ENCODE results near the gene ADCY3. TPM values are rescaled to one million over a fixed set of nuclear protein-coding genes. Genes with fewer than 3 reads are reported as not detected.

The ADCY3 gene
- polyA plus RNA-seq, 3 donors, result 2.5 to 9.3 (median 3.5) TPM

DNA sequence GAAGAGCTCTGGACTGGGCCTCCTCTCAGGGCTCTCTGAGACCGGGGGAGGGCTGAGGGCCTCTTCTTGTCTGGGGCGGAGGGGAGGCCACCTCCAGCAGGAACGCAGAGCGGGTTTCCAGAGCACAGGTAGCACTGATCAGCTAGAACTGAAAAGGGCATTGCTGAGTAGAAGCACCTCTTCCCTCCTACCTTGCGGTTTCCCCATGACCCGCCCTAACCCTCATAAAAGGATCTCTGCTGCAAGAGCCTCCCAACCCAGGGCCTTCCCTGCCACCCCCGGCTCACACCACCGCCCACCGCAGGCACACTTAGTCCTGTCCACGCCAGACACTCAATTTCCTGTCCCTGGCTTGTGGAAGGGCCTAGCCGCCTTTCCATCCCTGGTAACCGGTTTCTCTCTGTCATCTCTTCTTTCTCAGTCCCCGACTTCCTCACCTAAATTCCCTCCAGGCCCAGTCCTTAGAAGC, 966 bp downstream of the ADCY3 start:
- Histone ChIP-seq H3K4me2 (replicated peaks; ENCODE audit: extremely low read depth, low read length, poor library complexity, severe bottlenecking) (peak overlapping the region; percentile 78), H3K9me3 (replicated peaks in 1 of 2; ENCODE audit: control insufficient read depth in 1 of 2, insufficient read depth in 1 of 2, low read length in 2 of 2) (no peaks in the 10 kb centered on the region), H2AFZ (ENCODE audit: insufficient read depth, low read depth, low read length, poor library complexity, severe bottlenecking) (peak overlapping the region; percentile 67), H3K27ac (ENCODE audit: low read depth in 1 of 2, low read length in 2 of 2) (no peak overlapping the region), H3K4me1 (ENCODE audit: control insufficient read depth in 1 of 2, insufficient read depth in 2 of 2, low read length in 2 of 2) (peaks cover 10 to 17% of the 10 kb centered on the region in 2 donors), H4K20me1 (ENCODE audit: insufficient read depth, low read length) (no peaks in the 10 kb centered on the region), H3K9ac (ENCODE audit: insufficient read depth, low read length, poor library complexity, severe bottlenecking) (peak overlapping the region; percentile 40), H3K36me3 (replicated peaks in 1 of 2; ENCODE audit: control insufficient read depth in 1 of 2, insufficient read depth in 2 of 2, low read length in 2 of 2) (no peaks in the 10 kb centered on the region), H3K79me2 (ENCODE audit: insufficient read depth, low read length) (no peaks in the 10 kb centered on the region), H3K4me3 (replicated peaks in 1 of 3; ENCODE audit: low read depth in 2 of 3, low read length in 3 of 3) (peak overlapping the region; percentile 33 to 68 (median 34)), H3K27me3 (ENCODE audit: control insufficient read depth in 2 of 2, insufficient read depth in 2 of 2, low read length in 2 of 2) (peaks cover 4 to 20% of the 10 kb centered on the region in 2 donors)
- intact Hi-C loops (cut with micrococcal nuclease), result no loop called here
- Mint-ChIP-seq H3K27me3 (ENCODE audit: low read depth in 3 of 3) (peaks cover 17 to 27% (median 21%) of the 10 kb centered on the region in 3 donors), H3K9me3 (peaks cover 0 to 1% (median 0%) of the 10 kb centered on the region in 7 donors), H3K27ac (no peak overlapping the region), H3K4me1 (peaks cover 30% of the 10 kb centered on the region), H3K4me3 (peak overlapping the region; percentile 85 to 92), H3K36me3 (peaks cover 12 to 13% of the 10 kb centered on the region in 2 donors)
- WGBS (ENCODE audit: insufficient coverage), result 31% methylated on average over 11 of the region's 13 CpGs
- TF ChIP-seq, protein P1, sequence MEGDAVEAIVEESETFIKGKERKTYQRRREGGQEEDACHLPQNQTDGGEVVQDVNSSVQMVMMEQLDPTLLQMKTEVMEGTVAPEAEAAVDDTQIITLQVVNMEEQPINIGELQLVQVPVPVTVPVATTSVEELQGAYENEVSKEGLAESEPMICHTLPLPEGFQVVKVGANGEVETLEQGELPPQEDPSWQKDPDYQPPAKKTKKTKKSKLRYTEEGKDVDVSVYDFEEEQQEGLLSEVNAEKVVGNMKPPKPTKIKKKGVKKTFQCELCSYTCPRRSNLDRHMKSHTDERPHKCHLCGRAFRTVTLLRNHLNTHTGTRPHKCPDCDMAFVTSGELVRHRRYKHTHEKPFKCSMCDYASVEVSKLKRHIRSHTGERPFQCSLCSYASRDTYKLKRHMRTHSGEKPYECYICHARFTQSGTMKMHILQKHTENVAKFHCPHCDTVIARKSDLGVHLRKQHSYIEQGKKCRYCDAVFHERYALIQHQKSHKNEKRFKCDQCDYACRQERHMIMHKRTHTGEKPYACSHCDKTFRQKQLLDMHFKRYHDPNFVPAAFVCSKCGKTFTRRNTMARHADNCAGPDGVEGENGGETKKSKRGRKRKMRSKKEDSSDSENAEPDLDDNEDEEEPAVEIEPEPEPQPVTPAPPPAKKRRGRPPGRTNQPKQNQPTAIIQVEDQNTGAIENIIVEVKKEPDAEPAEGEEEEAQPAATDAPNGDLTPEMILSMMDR (IDR thresholded peaks at IDR 0.05), result no peak
- DNase-seq, result no peak

DNA sequence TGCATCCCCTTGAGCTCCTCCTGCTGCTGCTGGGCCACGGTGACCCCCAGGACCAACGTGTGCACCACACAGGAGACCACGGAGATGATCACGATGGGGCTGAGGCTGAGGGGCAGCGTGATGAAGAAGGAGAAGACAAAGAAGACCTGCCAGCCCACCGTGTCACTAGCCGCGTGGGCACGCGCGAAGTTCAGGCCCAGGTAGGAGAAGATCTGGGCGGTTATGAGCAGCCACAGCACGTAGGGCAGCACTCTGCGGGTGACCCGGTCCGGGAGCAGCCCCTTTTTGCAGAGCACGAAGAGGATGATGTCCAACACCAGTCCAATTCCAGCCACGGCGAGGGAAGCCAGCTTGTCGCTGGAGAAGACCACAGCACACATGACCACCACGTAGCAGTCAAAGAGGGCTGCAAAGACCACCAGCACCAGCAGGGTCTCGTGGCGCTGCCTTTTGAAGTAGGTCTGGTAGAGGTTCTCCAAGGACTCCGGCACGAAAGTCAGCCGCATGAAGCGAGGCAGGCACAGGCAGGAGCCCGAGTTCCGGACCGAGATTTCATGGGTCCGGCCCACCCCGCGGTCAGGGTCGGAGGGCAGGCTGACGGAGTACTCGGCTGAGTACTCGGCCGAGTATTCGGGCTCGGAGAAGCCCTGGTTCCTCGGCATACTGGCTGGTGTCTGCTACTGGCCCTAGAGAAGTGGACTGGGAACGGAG, 1.6 kb downstream of the ADCY3 start:
- H3K27ac Mint-ChIP-seq, result no peak overlapping the region
- Histone ChIP-seq H3K79me2 (ENCODE audit: insufficient read depth, low read length) (no peaks in the 10 kb centered on the region), H3K4me1 (ENCODE audit: control insufficient read depth in 1 of 2, insufficient read depth in 2 of 2, low read length in 2 of 2) (peaks cover 10 to 17% of the 10 kb centered on the region in 2 donors), H3K4me2 (replicated peaks; ENCODE audit: extremely low read depth, low read length, poor library complexity, severe bottlenecking) (peak overlapping the region; percentile 78), H4K20me1 (ENCODE audit: insufficient read depth, low read length) (no peaks in the 10 kb centered on the region), H3K27me3 (ENCODE audit: control insufficient read depth in 2 of 2, insufficient read depth in 2 of 2, low read length in 2 of 2) (peaks cover 4 to 20% of the 10 kb centered on the region in 2 donors), H3K27ac (ENCODE audit: low read depth in 1 of 2, low read length in 2 of 2) (no peak overlapping the region), H3K4me3 (replicated peaks in 1 of 3; ENCODE audit: low read depth in 2 of 3, low read length in 3 of 3) (peak overlapping the region in 1 of 3 experiments; percentile 68), H3K9me3 (replicated peaks in 1 of 2; ENCODE audit: control insufficient read depth in 1 of 2, insufficient read depth in 1 of 2, low read length in 2 of 2) (no peaks in the 10 kb centered on the region), H3K9ac (ENCODE audit: insufficient read depth, low read length, poor library complexity, severe bottlenecking) (no peak overlapping the region), H3K36me3 (replicated peaks in 1 of 2; ENCODE audit: control insufficient read depth in 1 of 2, insufficient read depth in 2 of 2, low read length in 2 of 2) (no peaks in the 10 kb centered on the region), H2AFZ (ENCODE audit: insufficient read depth, low read depth, low read length, poor library complexity, severe bottlenecking) (no peak overlapping the region)
- peaks cover 17 to 27% (median 21%) of the 10 kb centered on the region in 3 donors for H3K27me3 Mint-ChIP-seq (ENCODE audit: low read depth in 3 of 3)
- WGBS (ENCODE audit: insufficient coverage), result 94% methylated on average over 42 of the region's 42 CpGs
- intact Hi-C loops (cut with micrococcal nuclease), result no loop called here
- peaks cover 13 to 15% of the 10 kb centered on the region in 2 donors for H3K36me3 Mint-ChIP-seq
- no peak for DNase-seq
- H3K9me3 Mint-ChIP-seq, result peaks cover 0 to 1% (median 0%) of the 10 kb centered on the region in 7 donors
- H3K4me3 Mint-ChIP-seq, result peak overlapping the region; percentile 85 to 92
- H3K4me1 Mint-ChIP-seq, result peaks cover 30% of the 10 kb centered on the region
- TF ChIP-seq, protein P1 (IDR thresholded peaks at IDR 0.05), result no peak
